HG03354 (cell line): ENCODE results near the gene CTDSP2.
A peak's percentile ranks its signal among the peaks of the same experiment; 100 is the strongest.
"Not testable (repeated sequence)": the region's sequence is repeated elsewhere in the genome, so short reads cannot be mapped to it uniquely, and the experiment has no call there.

Experiments
- ATAC-seq: cut with Tn5 transposase; IDR thresholded peaks from one replicate; pipeline ENCODE4 v1.9.1; 2021; ENCODE audit warnings: mild to moderate bottlenecking; ENCODE audit not compliant: unreplicated experiment, poor library complexity, severe bottlenecking

Gene CTDSP2

GRCh38 chr12:57854965-57855364, 8.4 kb upstream of the CTDSP2 start:
- ATAC-seq = no peak

- ATAC-seq = no peak
These were observed 7.5 kb upstream of the CTDSP2 start for GRCh38 chr12:57853864-57854556.

- no peak for ATAC-seq
These were observed 6.3 kb upstream of the CTDSP2 start for GRCh38 chr12:57852620-57853500.

- ATAC-seq = no peak
These were observed 5.7 kb upstream of the CTDSP2 start for GRCh38 chr12:57852200-57852599.

- no peak for ATAC-seq
These were observed 5.0 kb upstream of the CTDSP2 start for GRCh38 chr12:57851552-57851951.

GRCh38 chr12:57850854-57851430, 4.4 kb upstream of the CTDSP2 start:
- peak; percentile 45 for ATAC-seq

- ATAC-seq = not testable (repeated sequence)
These were observed 2.9 kb upstream of the CTDSP2 start for GRCh38 chr12:57849447-57849846.

- no peak for ATAC-seq
These were observed 2.5 kb upstream of the CTDSP2 start for GRCh38 chr12:57849035-57849434.

GRCh38 chr12:57848208-57848607, 1.7 kb upstream of the CTDSP2 start:
- ATAC-seq = no peak

GRCh38 chr12:57846285-57846576, 298 bp downstream of the CTDSP2 start:
- ATAC-seq = peak; percentile 16

GRCh38 chr12:57845478-57846284, 848 bp downstream of the CTDSP2 start:
- ATAC-seq = peak; percentile 46

GRCh38 chr12:57844709-57845477, 1.6 kb downstream of the CTDSP2 start:
- ATAC-seq = peak; percentile 21

- no peak for ATAC-seq
These were observed 3.9 kb downstream of the CTDSP2 start for GRCh38 chr12:57842342-57843294.

- ATAC-seq = no peak
These were observed 5.1 kb downstream of the CTDSP2 start for GRCh38 chr12:57841445-57841844.

GRCh38 chr12:57840726-57841125, 5.8 kb downstream of the CTDSP2 start:
- no peak for ATAC-seq

GRCh38 chr12:57839996-57840395, 6.5 kb downstream of the CTDSP2 start:
- ATAC-seq = no peak

- peak; percentile 35 for ATAC-seq
These were observed 7.8 kb downstream of the CTDSP2 start for GRCh38 chr12:57838594-57839302.
